ENCODE data around the gene WDR27. TPM values are rescaled to one million over a fixed set of nuclear protein-coding genes. Genes with fewer than 3 reads are reported as not detected.

WDR27 gene
- total RNA-seq, 2 donors from 2014 or later = 17.8 to 53.1 TPM

- no peaks in the 10 kb centered on the region for H3K4me1 ChIP-seq (replicated peaks)
- WGBS = 96% methylated on average over 5 of the region's 5 CpGs
- no peak for TF ChIP-seq POLR2A (IDR thresholded peaks at IDR 0.05)
- TF ChIP-seq CTCF (IDR thresholded peaks at IDR 0.05) = no peak
- TF ChIP-seq POLR2AphosphoS5 (IDR thresholded peaks at IDR 0.05) = no peak
- DNase-seq (ENCODE audit: low spot score) = no peak
- no peak overlapping the region for H3K27ac ChIP-seq
- intact Hi-C loops (cut with DNase I) = no loop called here
- no peaks in the 10 kb centered on the region for H3K9me3 ChIP-seq
- no peaks in the 10 kb centered on the region for H3K36me3 ChIP-seq
- no peaks in the 10 kb centered on the region for H3K27me3 ChIP-seq (replicated peaks; ENCODE audit: insufficient read depth)
- no peak overlapping the region for H3K4me3 ChIP-seq
Measured at GRCh38 chr6:169587975-169588374, 113.9 kb downstream of the WDR27 start.

- Histone ChIP-seq H3K36me3 (no peaks in the 10 kb centered on the region), H3K4me3 (no peak overlapping the region), H3K27me3 (replicated peaks; ENCODE audit: insufficient read depth) (no peaks in the 10 kb centered on the region), H3K27ac (no peak overlapping the region), H3K9me3 (no peaks in the 10 kb centered on the region), H3K4me1 (replicated peaks) (no peaks in the 10 kb centered on the region)
- intact Hi-C loops (cut with DNase I) = no loop called here
- no peak for TF ChIP-seq POLR2A (IDR thresholded peaks at IDR 0.05)
- TF ChIP-seq CTCF (IDR thresholded peaks at IDR 0.05) = no peak
- TF ChIP-seq POLR2AphosphoS5 (IDR thresholded peaks at IDR 0.05) = no peak
- 72% methylated on average over 6 of the region's 6 CpGs for WGBS
- DNase-seq (ENCODE audit: low spot score) = no peak
Measured at GRCh38 chr6:169583886-169584541, 117.8 kb downstream of the WDR27 start.

- TF ChIP-seq POLR2AphosphoS5 (IDR thresholded peaks at IDR 0.05) = no peak
- TF ChIP-seq CTCF (IDR thresholded peaks at IDR 0.05) = no peak
- TF ChIP-seq POLR2A (IDR thresholded peaks at IDR 0.05) = no peak
- no peaks in the 10 kb centered on the region for H3K36me3 ChIP-seq
- H3K27me3 ChIP-seq (replicated peaks; ENCODE audit: insufficient read depth) = no peaks in the 10 kb centered on the region
- intact Hi-C loops (cut with DNase I) = no loop called here
- H3K27ac ChIP-seq = no peak overlapping the region
- DNase-seq (ENCODE audit: low spot score) = no peak
- WGBS = 90% methylated on average over 7 of the region's 7 CpGs
- H3K4me1 ChIP-seq (replicated peaks) = no peaks in the 10 kb centered on the region
- no peak overlapping the region for H3K4me3 ChIP-seq
- no peaks in the 10 kb centered on the region for H3K9me3 ChIP-seq
Measured at GRCh38 chr6:169579407-169580111, 122.3 kb downstream of the WDR27 start.

GRCh38 chr6:169577974-169578373 lies 123.9 kb downstream of the WDR27 start:
- no peaks in the 10 kb centered on the region for H3K27me3 ChIP-seq (replicated peaks; ENCODE audit: insufficient read depth)
- no peaks in the 10 kb centered on the region for H3K9me3 ChIP-seq
- intact Hi-C loops (cut with DNase I) = no loop called here
- TF ChIP-seq POLR2A (IDR thresholded peaks at IDR 0.05) (no peak), CTCF (IDR thresholded peaks at IDR 0.05) (no peak), POLR2AphosphoS5 (IDR thresholded peaks at IDR 0.05) (no peak)
- no peak overlapping the region for H3K27ac ChIP-seq
- no peak overlapping the region for H3K4me3 ChIP-seq
- no peak for DNase-seq (ENCODE audit: low spot score)
- H3K4me1 ChIP-seq (replicated peaks) = no peaks in the 10 kb centered on the region
- 89% methylated on average over 14 of the region's 14 CpGs for WGBS
- no peaks in the 10 kb centered on the region for H3K36me3 ChIP-seq

- no peak for DNase-seq (ENCODE audit: low spot score)
- H3K4me3 ChIP-seq = no peak overlapping the region
- intact Hi-C loops (cut with DNase I) = no loop called here
Measured at GRCh38 chr6:169577236-169577635, 124.6 kb downstream of the WDR27 start.

More at GRCh38 chr6:169577236-169577635, 124.6 kb downstream of the WDR27 start:
- WGBS = 71% methylated on average over 38 of the region's 38 CpGs
- no peaks in the 10 kb centered on the region for H3K9me3 ChIP-seq
- H3K4me1 ChIP-seq (replicated peaks) = no peaks in the 10 kb centered on the region
- H3K27ac ChIP-seq = no peak overlapping the region
- H3K36me3 ChIP-seq = no peaks in the 10 kb centered on the region
- H3K27me3 ChIP-seq (replicated peaks; ENCODE audit: insufficient read depth) = no peaks in the 10 kb centered on the region
- TF ChIP-seq POLR2A (IDR thresholded peaks at IDR 0.05) (no peak), POLR2AphosphoS5 (IDR thresholded peaks at IDR 0.05) (no peak), CTCF (IDR thresholded peaks at IDR 0.05) (no peak)

Data from prostate gland (tissue), 2 donors.